Right kidney (tissue), 1 donor: Measurements from ENCODE around the gene CETN2.
"Not testable (repeated sequence)": the region's sequence is repeated elsewhere in the genome, so short reads cannot be mapped to it uniquely, and the experiment has no call there.

Experiments
- DNase-seq: peaks from one replicate; pipeline ENCODE4 v3.0.0-alpha.2; 2016

The CETN2 gene

GRCh38 chrX:152835470-152835869 is 4.9 kb upstream of the CETN2 start:
- DNase-seq = not testable (repeated sequence)

GRCh38 chrX:152833378-152833777 is 2.8 kb upstream of the CETN2 start:
- no peak for DNase-seq

GRCh38 chrX:152832520-152832919 is 2.0 kb upstream of the CETN2 start:
- DNase-seq = no peak

GRCh38 chrX:152831391-152831790 is 834 bp upstream of the CETN2 start:
- DNase-seq = no peak

- DNase-seq = no peak
These were observed 5.6 kb downstream of the CETN2 start for GRCh38 chrX:152824841-152825374.

- no peak for DNase-seq
These were observed 6.9 kb downstream of the CETN2 start for GRCh38 chrX:152823657-152824056.

GRCh38 chrX:152822383-152823086 is 8.0 kb downstream of the CETN2 start:
- no peak for DNase-seq

- DNase-seq = no peak
These were observed 9.3 kb downstream of the CETN2 start for GRCh38 chrX:152821145-152821765.

GRCh38 chrX:152819732-152820131 is 10.8 kb downstream of the CETN2 start:
- no peak for DNase-seq

GRCh38 chrX:152819266-152819665 is 11.3 kb downstream of the CETN2 start:
- no peak for DNase-seq

GRCh38 chrX:152818356-152818755 is 12.2 kb downstream of the CETN2 start:
- no peak for DNase-seq

- no peak for DNase-seq
These were observed 13.3 kb downstream of the CETN2 start for GRCh38 chrX:152817078-152817764.

- DNase-seq = no peak
These were observed 16.5 kb downstream of the CETN2 start for GRCh38 chrX:152814048-152814447.

GRCh38 chrX:152813206-152813605 is 17.4 kb downstream of the CETN2 start:
- DNase-seq = no peak

GRCh38 chrX:152810403-152810802 is 20.2 kb downstream of the CETN2 start:
- DNase-seq = no peak

GRCh38 chrX:152806035-152806434 is 24.5 kb downstream of the CETN2 start:
- no peak for DNase-seq

- DNase-seq = no peak
These were observed 31.6 kb downstream of the CETN2 start for GRCh38 chrX:152798945-152799344.

GRCh38 chrX:152787062-152787461 is 43.5 kb downstream of the CETN2 start:
- DNase-seq = not testable (repeated sequence)
